GM19397 (cell line): ENCODE results near the gene NME2.

Source experiments
- ATAC-seq: cut with Tn5 transposase; IDR thresholded peaks from one replicate; pipeline ENCODE4 v1.9.1; 2021; ENCODE audit warnings: mild to moderate bottlenecking, moderate library complexity; ENCODE audit not compliant: unreplicated experiment

NME2 gene

GRCh38 chr17:51200295-51200694, 34.1 kb downstream of the NME2 start:
- no peak for ATAC-seq

GRCh38 chr17:51200846-51201245, 34.6 kb downstream of the NME2 start:
- ATAC-seq, result no peak

- ATAC-seq, result no peak
These were observed 37.6 kb downstream of the NME2 start for GRCh38 chr17:51203838-51204237.

GRCh38 chr17:51214920-51215319, 48.7 kb downstream of the NME2 start:
- no peak for ATAC-seq

- no peak for ATAC-seq
These were observed 51.7 kb downstream of the NME2 start for GRCh38 chr17:51217946-51218345.

- ATAC-seq, result no peak
These were observed 55.1 kb downstream of the NME2 start for GRCh38 chr17:51221322-51221721.
